Occipital lobe (tissue), 2 donors: ENCODE results near the gene SBF2. TPM values are rescaled to one million over a fixed set of nuclear protein-coding genes. Genes with fewer than 3 reads are reported as not detected.
"Not testable (repeated sequence)": the region's sequence is repeated elsewhere in the genome, so short reads cannot be mapped to it uniquely, and the experiment has no call there.

Experiments
- DNase-seq: peaks from one replicate; lab custom pipeline; 2025; lab: John Stamatoyannopoulos, UW
- total RNA-seq: library from RNA; depleted of rRNA; stranded (reverse); fragments of >200 nt; gene quantifications from one replicate; pipeline ENCODE4 v1.2.3, GENCODE V29; 2014

Gene SBF2
- total RNA-seq, 1 donor from 2014 or later = 132 TPM

- DNase-seq = no peak
Measured at GRCh38 chr11:10117709-10118351, 176.2 kb downstream of the SBF2 start.

DNA sequence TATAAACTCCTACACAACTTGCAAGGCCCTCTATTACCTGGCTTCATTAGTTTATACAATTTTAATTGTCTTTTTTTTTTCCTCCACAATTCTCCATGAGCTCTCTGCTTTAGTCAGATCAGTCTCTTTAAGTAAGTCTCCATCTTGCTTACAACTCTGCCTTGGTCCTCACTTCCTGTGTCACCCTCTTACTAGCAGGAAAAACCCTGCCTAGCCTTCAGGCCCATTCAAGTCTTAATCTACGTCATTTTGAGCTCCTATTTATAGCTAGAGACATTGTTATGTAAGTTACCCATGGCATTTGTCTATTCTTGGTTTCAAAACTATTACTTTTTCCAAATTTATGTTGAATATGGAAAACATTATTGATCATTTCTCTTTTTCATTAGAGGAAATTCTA, 177.4 kb downstream of the SBF2 start:
- no peak for DNase-seq

DNA sequence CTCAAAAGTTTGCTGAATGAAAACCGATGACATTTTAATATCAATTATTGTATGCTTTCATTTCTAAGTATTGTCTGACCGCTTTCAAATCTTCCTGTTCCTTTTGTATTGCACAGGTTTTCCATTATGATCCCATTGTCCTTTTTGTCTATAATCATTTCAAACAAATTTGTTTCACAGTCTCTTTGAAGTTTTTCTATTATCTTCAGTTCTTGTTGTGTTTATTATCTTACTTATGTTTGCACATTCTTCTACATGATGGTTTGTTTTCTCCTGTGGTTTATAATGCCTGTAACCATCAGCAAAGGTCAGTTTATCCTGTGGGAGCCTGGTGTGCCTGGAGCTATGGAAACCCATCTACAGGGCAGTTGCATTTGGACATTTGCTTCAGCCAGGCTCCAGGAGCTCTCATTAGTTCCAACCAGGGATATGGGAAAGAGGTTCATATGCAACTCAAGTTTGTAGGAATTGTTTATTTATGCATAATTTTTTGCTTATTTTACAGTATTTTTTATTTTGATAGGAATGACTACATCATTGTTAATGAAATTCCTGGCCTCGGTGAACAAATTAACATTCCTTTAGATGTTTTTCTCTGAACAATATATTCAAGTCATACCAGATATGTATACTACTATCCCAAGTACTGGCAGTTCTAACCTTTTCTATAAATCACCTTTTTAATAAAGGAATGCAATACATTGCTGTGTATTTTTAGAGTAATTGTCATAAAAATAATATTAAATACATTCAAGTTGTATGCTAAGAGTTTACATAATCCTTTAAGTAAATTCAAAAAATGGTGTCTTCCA, 179.2 kb downstream of the SBF2 start:
- no peak for DNase-seq

DNA sequence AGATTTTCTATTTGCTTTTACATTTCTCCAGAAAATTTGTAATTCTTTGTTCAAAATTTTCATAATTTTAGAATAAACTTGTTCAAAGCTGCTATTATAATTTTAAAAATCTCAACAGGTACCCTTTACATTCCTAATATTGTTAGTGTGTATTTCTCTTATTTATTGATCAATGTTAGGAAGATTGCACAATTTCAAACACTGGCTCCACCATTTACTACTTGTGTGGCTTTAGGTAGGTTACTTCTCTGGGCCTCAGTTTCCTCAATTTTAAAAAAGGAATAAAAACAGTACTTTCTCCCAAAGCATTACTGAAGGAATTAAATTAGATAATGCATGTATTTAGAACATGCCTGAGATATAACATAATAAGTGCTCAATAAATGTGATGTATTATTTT, 180.2 kb downstream of the SBF2 start:
- no peak for DNase-seq

DNA sequence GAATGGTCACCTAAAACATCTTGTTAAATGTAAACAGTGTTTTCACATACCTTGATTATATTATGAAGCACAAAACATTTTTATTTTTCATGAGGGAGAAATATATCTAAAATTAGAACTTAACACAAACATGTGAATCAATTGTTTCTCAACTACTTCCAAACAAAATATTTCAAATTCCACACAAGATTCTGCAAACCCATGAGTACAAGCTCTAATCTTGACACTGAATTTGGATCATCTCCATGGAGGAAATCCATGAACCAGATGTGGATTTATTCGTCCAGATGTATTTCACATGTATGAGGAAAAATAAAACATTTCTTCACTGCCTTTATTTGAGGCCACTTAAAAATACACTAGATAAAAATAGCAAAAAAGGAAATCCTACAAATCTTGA, 184.2 kb downstream of the SBF2 start:
- no peak for DNase-seq

DNA sequence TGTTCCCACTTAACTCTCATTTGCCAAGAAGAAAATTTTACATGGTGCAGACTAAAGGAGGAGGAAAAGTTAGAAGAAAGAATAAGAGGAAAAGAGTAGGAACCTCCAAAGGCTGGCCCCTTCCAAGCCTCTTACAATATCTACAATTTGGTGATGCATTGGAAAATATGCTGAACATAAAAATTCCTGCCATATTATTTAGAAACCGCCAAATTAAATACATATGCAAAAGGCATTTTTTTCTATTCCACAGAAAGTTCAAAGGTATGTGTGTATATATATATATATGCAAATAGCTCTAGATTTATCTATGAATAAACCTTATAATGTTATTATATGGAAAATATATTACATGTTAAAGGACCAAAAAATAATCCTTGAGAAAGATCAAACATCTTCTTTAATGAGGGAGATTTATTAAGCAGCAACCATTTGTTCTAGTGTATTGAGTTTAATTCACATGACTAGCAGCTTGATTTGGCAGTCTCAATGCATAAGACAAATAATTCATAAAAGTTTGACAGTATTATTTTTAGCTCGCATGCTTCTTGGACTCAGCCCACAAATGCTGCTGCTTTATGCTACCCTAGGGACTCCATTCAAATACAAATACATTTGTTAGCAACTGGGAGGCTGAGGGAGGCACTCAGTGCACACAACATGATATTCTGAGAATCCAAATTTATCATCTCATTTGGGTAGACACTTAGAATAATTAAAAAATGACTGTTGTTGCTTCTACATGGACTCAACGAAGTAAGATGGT, 184.9 kb downstream of the SBF2 start:
- no peak for DNase-seq

GRCh38 chr11:10107497-10107896, 186.5 kb downstream of the SBF2 start:
- no peak for DNase-seq

DNA sequence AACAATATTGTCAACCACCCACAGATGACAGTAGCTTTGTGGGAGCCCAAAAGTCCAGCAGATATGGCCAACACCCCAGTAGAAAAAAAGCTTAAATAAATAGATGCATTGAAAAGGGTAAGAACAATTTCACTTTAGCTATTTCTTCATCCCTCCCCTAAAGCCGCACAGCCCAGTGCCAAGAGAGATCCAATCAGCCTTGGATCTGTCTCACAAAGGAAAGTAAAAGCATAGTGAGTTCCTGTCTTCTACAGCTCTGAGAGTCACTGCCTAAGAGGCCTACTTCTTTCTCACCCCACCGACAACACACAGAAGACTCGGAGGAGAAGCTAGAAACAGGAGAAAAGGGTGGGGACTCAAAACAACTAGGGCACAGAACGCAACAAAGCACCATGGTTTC, 196.4 kb downstream of the SBF2 start:
- DNase-seq = no peak

GRCh38 chr11:10096987-10097386, 197.0 kb downstream of the SBF2 start:
- DNase-seq = no peak

- no peak for DNase-seq
Measured at GRCh38 chr11:10095412-10096208, 198.4 kb downstream of the SBF2 start.

DNA sequence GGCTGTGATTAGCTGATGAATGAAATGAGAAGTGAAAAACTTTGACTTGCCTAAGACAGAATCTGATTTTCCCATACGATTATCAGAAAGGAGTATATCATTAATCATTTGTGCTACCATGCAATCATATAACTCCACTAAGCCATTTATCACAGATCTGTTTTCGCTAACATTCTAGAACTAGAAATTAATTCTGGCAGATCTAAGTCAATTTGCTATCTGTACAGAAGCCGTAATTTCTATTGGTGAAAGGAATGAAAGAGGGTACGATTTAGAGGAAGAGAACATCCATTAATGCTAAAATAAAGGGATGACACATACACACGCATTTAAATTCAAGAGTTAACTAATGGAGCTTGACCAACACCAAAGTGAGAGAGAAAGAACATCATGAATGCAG, 201.6 kb downstream of the SBF2 start:
- DNase-seq = no peak

DNA sequence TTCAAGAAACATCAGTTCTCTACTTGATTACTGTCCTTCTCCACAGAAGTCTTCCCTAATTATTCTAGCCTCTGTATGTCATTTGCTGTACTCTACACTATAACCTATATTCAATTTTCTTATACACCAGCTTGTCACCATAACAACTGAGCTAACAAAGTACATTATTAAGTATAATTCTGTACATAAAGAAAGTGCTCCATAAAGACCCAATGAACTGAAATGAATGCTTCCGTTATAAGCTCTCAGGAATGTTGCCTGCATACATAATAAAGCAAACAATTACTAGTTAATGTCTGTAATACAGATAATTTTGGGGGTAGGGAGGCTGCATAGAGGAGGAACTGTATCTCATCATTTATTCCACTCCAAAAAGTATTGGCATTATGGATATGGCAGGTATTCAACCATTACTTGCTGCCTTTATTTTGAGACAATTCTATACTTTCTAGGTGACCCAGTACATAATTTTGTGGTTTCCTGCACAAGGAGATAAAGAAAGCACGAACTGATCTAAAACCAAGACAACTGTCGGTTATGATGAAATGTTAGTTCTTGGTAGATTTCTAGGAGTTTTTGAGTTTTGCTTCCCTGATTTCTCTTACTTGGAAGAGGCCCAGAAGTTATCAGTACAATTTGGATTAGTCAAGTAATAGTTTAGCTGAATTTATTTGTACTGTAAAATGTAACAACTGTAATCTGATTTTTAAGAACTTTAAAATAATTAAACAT, 202.5 kb downstream of the SBF2 start:
- no peak for DNase-seq

DNA sequence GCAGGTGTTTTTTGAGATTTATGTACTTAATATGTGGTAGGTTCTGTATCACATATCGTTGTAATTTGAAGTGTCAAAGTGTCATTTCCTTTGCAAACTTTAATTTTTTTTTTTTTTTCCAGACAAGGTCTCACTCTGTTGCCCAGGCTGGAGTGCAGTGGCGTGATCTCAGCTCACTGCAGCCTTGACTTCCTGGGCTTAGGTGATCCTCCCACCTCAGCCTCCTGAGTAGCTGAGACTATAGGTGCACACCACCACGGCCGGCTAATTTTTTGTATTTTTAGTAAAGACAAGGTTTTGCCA, 206.1 kb downstream of the SBF2 start:
- DNase-seq = not testable (repeated sequence)

DNA sequence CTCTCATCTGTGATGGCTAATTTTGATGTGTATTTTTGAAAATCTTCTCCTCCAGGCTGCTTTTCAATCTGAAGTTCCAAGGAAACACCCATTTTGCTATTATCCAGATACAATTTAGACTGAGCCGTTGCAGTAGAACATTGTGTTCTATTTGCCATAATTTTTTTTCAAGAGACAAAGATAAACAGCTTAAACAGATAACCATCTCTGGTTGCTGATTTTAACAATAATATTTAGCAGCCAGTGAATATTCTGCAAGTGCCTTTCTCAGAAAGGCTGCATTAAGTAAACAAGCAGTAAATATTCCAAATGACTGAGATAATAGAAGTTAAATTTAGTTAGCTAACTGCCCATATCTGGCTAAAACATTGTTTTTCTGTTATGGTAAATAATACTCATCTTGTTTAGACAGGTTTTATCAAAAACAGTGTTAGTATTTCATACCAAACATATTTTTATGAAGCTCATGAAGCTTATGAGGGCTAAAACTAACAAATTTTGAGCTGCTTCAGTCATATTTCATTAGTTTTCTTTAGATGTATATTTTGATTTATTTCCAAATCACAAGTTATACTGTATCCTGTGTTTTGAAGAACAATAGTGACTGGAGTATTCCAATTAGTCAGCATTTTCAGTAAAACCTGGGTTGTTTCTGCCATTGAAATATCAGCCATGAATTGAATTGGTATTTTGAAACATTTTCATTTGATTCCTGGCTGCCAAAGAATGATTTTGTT, 206.7 kb downstream of the SBF2 start:
- DNase-seq = no peak

GRCh38 chr11:10080138-10080537, 213.9 kb downstream of the SBF2 start:
- no peak for DNase-seq

DNA sequence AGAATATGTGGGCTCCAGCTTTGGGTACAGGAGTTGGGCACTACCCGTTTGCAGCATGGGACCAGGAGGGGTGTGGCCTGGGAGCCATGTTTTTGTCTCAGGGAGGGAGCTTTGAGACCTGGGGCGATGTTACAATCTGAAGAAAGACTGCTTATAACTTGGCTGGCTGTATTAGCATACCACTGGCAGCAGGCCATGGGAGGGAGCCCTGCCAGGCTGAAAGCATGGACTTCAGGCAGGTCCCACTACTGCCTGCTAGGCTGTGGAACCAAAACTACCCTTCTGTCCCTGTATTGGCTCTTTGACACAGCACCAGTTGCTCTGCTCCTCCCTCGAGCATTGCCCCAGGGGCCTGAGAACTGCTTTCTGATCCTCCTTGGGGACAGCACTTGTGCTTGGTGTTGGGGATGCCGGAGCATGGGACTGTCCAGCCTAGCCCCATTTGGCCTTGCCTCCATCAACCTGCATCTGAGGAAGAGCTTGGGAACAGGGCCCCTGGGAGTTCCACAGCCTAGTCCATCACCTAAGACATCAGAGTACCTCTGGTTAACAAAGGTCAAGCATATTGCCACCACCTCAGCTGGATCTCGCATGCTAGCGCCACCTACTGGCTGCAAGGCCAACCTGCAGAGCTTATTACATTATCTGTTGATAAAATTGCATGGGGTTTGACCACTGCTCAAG, 217.4 kb downstream of the SBF2 start:
- DNase-seq = no peak

DNA sequence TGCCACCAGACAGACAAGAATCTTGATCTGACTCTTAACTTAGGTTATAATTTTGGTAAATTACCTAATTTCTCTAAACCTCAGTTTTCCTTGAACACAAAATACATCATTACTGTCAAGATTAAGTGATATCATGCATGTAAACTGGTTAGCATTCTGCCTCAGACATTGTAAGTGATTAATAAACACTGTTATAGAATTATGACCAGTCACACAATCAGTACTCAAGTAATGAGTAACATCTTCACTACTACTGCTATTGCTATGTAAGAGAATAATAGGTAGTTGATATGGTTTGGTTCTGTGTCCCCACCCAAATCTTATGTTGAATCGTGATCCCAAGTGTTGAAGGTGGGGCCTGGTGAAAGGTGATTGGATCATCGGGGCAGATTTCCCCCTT, 218.9 kb downstream of the SBF2 start:
- DNase-seq = no peak

DNA sequence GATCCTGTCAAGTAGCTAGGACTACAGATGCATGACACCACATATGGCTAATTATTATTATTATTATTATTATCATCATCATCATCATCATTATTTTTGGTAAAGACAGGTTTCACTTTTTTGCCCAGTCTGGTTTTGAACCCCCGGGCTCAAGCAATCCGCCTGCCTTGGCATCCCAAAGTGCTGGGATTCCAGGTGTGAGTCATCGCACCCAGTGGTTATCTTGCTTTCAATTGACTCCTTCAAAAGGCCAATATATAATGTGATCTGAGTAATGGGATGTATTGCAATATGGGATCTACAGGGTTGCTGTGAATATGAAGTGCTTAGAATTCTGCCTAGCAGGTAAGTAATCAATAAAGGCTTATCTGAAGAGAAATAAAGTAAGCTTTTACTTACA, 221.2 kb downstream of the SBF2 start:
- no peak for DNase-seq

DNA sequence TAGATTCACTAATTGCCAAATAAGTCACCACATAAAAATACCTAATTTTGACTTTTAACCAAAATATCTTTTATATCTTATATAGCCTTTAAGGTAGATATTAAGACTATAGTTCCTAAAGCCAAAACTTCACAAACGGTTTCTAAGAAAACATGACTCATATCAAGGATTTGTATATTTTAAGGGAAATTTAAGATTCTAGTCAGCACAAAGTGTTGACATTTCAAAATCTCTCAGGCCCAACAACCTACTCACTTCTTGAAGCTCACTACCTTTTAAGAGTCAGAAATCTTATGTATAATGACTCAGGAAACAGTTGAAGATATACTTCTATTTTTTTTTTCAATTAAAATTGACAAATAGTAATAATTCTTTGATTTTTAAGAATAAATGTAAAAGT, 221.9 kb downstream of the SBF2 start:
- DNase-seq = no peak
